GM19468 (cell line): ENCODE data around the gene CNDP2.
"Not testable (repeated sequence)": the region's sequence is repeated elsewhere in the genome, so short reads cannot be mapped to it uniquely, and the experiment has no call there.

Experiments used
- ATAC-seq: cut with Tn5 transposase; IDR thresholded peaks from one replicate; pipeline ENCODE4 v1.9.1; 2021; ENCODE audit warnings: mild to moderate bottlenecking, moderate library complexity, moderate number of reproducible peaks; ENCODE audit not compliant: unreplicated experiment; ENCODE audit errors: extremely low read depth

The CNDP2 gene

GRCh38 chr18:74558096-74558495, 61.9 kb downstream of the CNDP2 start:
- ATAC-seq: no peak

DNA sequence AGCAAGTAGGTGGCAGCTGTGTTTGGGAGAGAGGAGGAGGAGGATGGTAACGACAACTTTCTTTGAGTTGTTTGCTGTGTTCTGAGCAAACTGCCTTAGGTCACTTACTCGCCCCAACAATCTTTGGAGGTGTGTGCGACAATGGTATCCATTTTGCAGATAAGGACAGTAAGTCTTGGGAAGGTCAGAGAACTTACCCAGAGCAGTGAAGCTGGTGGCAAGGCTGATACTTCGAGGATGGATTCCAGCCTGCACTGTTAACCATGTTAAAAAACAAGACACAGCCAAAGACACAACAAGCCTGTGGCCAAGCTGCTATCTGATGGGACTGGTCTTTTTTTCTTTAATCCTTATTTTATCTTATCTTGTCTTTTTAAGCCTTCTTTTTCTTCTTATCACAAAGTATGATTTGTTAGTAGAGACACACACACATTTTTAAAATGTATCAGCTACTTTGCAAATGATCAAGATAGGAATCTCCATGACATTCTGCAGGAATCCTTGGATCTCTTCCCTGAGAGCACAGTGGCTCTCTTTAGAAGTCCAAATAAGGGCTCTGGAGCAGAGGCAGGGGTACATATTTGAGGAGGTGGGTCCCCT, 66.1 kb downstream of the CNDP2 start:
- ATAC-seq: no peak

DNA sequence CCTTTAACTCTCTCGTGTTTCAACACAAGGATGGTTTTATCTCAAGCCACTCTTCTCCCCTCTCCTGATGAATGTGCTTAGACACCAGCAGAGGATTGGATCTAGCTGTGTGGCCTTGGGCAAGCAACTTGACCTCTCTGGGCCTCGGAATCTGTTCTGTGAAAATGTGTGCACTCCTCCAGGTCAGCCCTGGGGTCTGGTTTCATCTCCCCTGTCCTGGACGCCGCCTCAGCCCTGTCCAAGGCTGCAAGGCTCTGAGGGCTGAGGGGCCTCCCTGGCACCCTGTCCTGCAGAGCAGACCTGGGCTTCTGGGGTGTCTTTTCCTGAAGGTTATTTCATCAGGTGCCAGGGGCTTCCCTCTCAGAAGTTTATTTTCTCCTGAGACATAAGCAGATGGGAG, 66.6 kb downstream of the CNDP2 start:
- no peak for ATAC-seq

DNA sequence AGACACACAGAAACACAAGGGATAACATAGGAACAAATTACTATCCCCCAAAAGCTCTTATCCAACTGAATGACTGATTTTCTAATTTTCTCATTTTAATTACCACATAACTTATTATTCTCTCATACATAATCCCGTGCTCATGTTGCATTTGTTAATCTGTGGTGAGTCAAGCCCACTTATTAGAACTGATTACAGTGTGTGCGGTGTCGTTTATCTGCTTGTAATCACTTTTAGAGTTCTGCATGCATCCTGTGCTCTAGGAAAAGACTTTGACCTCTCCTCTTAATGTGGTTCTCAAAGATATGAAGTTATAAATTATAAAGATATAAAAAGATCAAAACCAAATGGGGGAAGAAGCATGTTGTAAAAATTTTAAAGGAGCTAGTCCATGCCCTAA, 67.8 kb downstream of the CNDP2 start:
- no peak for ATAC-seq

DNA sequence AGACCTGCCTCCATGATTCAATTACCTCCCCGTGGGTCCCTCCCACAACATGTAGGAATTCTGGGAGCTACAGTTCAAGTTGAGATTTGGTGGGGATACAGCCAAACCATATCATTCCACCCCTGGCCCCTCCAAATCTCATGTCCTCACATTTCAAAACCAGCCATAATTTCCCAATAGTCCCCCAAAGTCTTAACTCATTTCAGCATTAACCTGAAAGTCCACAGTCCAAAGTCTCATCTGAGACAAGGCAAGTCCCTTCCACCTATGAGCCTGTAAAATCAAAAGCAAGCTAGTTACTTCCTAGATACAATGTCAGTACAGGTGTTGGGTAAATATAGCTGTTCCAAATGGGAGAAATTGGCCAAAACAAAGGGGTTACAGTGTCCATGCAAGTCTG, 69.0 kb downstream of the CNDP2 start:
- ATAC-seq: not testable (repeated sequence)

- ATAC-seq: not testable (repeated sequence)
Observed at GRCh38 chr18:74565993-74566392, 69.8 kb downstream of the CNDP2 start.

- no peak for ATAC-seq
Observed at GRCh38 chr18:74567822-74568221, 71.7 kb downstream of the CNDP2 start.

DNA sequence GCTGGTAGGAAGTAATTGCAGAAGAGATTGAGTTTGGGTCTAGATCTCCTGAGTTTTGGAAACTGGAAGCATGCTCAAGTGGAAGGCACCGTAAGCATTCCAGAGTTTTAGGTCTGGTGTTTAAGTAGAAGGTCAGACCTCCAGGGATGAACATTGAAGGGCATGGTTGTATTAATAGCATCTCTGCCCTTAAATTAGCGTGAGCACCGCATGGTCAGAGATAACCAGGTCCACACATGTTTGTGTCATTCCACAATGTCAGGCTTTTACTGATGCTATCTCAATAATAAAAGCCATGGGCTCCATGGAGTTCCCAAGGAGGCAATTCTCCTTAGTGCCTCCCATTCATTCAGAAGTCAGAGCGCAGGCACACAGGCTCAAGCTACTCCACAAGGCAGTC, 73.2 kb downstream of the CNDP2 start:
- ATAC-seq: no peak

GRCh38 chr18:74570266-74570665, 74.1 kb downstream of the CNDP2 start:
- no peak for ATAC-seq

GRCh38 chr18:74571895-74572680, 75.9 kb downstream of the CNDP2 start:
- no peak for ATAC-seq

GRCh38 chr18:74573053-74573452, 76.9 kb downstream of the CNDP2 start:
- ATAC-seq: no peak
